ENCODE measurements around the gene TMEM43.

TMEM43 gene

DNA sequence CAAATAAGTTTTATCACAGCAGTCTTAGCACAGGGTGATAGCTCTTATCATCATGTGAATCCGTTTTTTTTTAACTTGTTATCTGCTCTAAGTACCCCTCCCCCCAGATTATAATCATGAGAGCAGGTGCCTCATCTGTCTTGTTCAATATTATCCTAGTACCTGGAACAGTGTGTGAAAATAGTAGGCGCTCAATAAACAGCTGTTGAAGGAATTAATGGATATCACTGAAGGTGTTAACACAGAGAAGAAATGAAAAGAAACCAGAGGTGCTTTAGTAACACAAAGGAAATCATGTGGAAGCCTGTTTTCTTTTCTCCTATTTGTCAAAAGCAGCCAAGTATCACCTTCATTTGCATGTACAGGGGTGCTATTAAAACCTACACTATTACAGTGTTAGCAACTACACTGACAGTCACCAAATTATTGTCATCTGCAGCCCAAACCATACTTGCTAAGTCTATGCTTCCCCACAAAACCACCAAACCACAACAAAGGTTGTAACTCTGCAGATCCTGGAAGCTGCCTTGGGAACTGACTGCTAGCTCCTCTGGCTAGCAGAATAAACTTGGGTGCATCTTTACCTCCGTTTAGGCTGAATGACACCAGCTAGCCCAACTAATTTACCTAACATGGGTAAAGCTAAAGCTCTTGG is 50.7 kb downstream of the TMEM43 start:
- peak in 1 of 3 experiments; percentile 30 for DNase-seq (ENCODE audit: low read depth in 2 of 3, low spot score in 2 of 3)

DNA sequence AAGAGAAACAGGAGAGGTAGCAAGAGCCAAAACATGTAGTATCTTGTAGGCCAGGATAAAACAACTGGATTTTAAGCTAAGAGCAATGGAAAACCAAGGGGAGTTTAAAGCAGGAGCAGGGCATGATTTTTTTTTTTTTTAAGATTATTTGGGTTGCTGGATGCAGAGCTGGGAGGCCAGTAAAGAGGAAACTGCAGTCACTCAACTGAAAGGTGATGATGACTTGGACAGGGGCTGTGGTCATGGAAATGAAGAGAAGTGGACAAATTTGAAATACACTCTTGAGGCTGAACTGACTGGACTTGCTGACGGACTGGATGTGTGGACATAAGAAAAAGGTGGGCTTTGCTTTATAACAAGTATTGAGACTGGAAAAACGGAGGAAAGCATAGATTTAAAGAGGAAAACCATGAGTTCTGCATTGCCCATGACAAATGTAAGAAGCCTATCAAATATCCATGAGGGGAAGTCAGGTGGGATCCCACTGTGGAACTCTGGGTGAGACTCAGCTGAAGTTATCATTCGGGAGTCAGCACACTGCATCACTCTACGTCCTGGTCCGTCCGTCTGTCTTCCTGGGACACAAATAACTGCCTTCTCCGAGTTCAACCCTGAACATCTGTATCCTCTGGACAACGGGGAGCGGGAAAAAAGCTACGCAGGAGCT is 52.9 kb downstream of the TMEM43 start:
- DNase-seq (ENCODE audit: low read depth in 2 of 3, low spot score in 2 of 3): peak in 1 of 3 experiments; percentile 2

DNA sequence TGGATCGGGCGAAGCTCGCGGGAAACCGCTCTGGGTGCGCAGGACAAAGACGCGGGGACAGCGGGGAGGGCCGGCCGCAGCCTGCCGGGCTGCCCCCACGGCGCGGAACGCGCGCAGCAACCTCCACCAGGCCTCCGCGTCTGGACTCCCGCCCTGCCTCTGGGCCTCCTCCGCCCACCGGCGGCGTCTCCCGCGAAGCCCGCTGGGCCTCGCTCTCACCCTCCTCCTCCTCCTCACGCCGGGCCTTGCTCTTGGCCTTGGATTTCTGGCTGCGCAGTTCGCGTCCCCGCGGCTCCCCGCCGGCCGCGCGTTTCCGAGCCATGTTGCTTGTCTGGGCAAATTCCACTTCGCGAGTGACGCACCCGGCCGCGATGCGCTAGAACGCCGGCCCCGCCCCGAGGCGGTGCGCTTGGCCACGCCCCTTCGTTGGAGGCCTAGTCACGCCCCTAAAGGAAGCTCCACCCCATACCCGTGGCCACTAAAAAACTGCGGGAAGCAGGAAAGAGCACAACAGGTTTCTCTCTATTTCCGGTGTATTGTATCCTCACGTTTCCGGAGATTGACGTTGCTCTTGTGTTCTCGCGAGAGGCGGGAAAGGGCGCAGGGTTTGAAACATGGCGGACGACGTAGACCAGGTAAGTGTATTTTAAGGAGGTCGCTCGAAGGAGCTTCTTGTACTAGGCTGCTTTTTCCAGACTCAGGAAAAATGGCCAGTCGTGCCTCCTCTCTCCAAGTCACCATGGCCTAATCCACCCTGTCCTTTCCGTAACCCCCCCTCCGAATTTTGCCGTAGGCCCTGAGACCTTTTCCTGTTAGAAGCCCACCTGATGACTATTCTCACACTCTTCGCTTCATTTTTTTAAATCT is 53.6 kb downstream of the TMEM43 start, which contains the start of the genes LSM3 and XPC:
Gene LSM3, plus strand, starts transcription at position 571 of the 867 bp plus-strand sequence. Its CDS starts 44 bp downstream, at position 615.
Gene XPC, minus strand, starts transcription at position 355 of the 867 bp plus-strand sequence. Its CDS starts 33 bp downstream, at position 322.
- peak; percentile 88 to 95 (median 94) for DNase-seq (ENCODE audit: low read depth in 2 of 3, low spot score in 2 of 3)

DNA sequence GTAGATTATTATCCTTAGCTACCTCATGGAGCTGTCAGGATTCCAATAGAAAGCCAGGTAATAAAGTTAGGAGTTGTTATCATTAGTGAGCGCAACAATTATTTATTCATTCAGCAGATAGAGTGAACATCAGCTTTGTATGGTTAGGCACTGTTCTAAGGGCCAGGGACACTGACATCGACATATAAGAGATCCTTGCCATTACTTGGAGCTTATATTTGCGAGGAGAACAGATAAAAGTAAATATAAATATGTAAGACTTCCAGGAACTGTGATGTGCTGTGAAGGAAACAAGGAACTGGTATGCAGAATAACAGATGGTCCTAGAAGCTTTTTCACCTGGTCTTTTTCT is 54.2 kb downstream of the TMEM43 start:
- no peak for DNase-seq (ENCODE audit: low read depth in 2 of 3, low spot score in 2 of 3)

GRCh38 chr3:14179795-14180194 is 54.9 kb downstream of the TMEM43 start:
- DNase-seq (ENCODE audit: low read depth in 2 of 3, low spot score in 2 of 3): no peak

DNA sequence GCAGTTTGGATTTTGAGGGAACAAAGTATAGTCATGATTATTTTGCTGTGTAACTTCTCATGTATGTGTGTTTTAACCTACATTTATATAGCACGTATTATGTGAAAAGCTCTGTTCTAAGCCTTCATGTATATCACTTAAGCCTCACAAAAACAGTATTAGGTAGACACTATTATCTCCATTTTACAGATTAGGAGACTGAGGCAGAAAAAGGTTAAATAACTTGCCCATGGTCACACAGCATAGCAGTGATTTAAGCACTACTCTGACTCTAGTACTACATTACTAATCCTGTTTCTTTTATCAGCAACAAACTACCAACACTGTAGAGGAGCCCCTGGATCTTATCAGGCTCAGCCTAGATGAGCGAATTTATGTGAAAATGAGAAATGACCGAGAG is 56.4 kb downstream of the TMEM43 start:
- DNase-seq (ENCODE audit: low read depth in 2 of 3, low spot score in 2 of 3): no peak

DNA sequence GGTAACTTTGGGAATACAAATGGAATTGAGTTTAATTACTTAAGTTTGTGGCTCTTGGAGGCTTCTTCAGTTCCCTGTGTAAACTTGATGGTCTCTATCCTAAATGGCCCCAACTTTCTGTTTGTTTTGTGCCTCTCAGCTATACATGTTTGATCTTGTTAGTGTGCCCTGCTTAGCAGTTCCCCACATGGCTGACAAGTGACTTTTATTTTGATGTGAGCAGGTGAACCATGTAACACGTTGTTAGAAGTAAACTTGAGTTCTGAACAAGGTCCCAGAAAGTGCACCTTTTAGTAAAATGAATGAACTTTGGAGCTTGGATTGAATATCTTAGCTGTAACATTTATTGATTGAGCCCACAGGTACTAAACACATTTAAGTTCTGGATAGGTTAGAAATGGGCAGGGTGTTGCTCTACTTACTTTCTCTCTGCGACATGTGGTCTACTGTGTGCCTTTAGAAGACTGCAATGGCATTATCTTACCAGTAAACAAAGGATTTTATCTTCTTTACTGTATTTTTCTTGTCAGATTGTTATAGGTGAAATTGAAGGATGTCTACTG is 58.2 kb downstream of the TMEM43 start:
- no peak for DNase-seq (ENCODE audit: low read depth in 2 of 3, low spot score in 2 of 3)

DNA sequence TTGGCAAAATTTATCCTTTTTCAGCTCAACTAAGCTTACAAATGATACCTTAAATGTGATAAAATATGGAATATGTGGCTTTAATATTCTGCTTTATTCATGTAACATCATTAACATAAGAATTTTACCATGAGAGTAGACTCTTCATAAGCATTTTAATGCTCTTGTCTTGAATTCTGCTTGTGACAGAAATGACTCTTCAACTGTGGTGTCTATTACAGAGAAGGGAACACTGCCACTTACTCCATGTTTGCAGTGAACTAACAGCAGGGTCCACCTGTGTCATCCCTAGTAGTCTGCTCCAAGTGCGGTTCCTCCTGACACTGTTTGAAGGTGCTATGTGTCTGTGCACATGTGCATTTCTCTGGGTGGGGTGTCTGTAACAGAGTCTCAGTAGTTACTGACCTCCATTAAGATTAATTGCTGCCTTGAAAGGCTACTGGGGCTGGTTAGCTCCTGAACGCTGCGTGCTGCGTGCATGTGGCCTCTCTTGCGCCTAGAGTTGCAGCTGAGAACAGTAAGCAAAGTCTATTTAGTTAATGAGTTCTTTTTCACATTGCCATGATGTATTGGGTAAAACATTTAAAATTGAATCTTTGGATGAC is 62.1 kb downstream of the TMEM43 start:
- DNase-seq (ENCODE audit: low read depth in 2 of 3, low spot score in 2 of 3): no peak

DNA sequence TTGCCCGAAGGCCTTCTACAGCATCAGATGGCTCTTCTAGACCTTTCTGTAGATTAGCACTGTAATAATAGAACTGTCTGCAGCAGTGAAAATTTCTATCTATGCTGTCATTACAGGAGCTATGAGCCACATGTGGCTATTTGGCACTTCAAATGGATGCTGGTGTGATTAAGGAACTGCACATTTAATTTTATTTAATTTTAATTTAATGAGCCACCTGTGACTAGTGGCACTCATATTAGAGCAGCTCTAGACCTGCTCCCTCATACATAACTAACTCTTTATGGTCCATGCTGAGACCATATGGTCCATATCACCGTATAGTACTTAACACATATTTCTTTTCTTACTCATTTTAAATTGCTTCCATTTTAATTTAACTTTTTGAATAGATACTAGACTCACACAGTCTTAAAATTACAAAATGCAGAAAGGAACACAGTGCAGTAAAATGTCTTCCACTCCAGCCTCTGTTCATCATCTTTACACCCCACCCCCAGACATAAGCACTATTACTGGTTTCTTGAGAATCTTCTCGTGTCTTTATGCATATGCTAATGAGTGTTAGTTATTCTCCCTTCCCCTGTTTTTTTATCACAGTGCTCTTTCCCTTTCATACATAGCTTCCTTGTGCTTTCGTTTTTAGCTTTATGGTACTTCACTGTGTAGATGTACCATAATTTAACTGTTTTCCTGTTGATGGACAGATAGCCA is 63.3 kb downstream of the TMEM43 start:
- no peak for DNase-seq (ENCODE audit: low read depth in 2 of 3, low spot score in 2 of 3)
